GM10847 (cell line): ENCODE results near the gene IFNGR1.

ENCODE experiments used
- POLR2A ChIP-seq: IDR thresholded peaks from 2 replicates; pipeline ENCODE4 v1.6.1; 2011; ENCODE audit not compliant: insufficient read length; ENCODE audit errors: extremely low read depth

Gene IFNGR1

GRCh38 chr6:137160763-137161162, 58.4 kb downstream of the IFNGR1 start:
- no peak for TF ChIP-seq POLR2A

GRCh38 chr6:137159912-137160311, 59.3 kb downstream of the IFNGR1 start:
- TF ChIP-seq POLR2A = no peak

GRCh38 chr6:137157601-137158000, 61.6 kb downstream of the IFNGR1 start:
- TF ChIP-seq POLR2A = no peak

- no peak for TF ChIP-seq POLR2A
These were observed 62.5 kb downstream of the IFNGR1 start for GRCh38 chr6:137156650-137157049.

- no peak for TF ChIP-seq POLR2A
These were observed 63.4 kb downstream of the IFNGR1 start for GRCh38 chr6:137155830-137156229.

- no peak for TF ChIP-seq POLR2A
These were observed 69.1 kb downstream of the IFNGR1 start for GRCh38 chr6:137150072-137150471.

DNA sequence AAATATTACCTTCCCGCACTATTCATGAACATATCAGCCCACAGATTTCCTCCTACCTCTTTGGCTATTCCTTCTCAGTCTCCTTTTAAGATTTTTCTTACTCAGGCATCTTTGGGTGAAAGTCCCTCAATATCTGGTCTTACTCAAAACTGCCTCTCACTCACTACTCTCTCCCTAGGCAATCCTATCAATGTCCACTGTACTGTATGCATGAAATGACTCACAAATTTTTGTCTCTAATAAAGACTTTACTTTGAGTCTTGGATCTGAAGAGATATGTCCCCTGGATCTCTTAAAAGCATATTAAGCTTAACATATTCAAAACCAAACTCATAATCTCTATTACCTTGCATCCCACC, 70.2 kb downstream of the IFNGR1 start:
- no peak for TF ChIP-seq POLR2A

GRCh38 chr6:137148306-137149034, 70.7 kb downstream of the IFNGR1 start:
- no peak for TF ChIP-seq POLR2A
